Naive thymus-derived CD4-positive, alpha-beta T cell (primary cell): ENCODE measurements around the gene IP6K3. TPM values are rescaled to one million over a fixed set of nuclear protein-coding genes. Genes with fewer than 3 reads are reported as not detected.

Source experiments
- ATAC-seq: fragments of 150-1000 bp; cut with Tn5 transposase; 2 replicates; pipeline ENCODE4 v1.10.0; 2021; ENCODE audit warnings: mild to moderate bottlenecking, moderate library complexity
- CTCF ChIA-PET: fragments of 350-600 bp; sonication (Branson Sonifier 250); formaldehyde crosslinking; loops from one replicate; lab custom pipeline; 2021; ENCODE audit warnings: antibody characterized with exemption; lab: Charles Lee
- POLR2A ChIA-PET: fragments of 350-600 bp; sonication (Branson Sonifier 250); formaldehyde crosslinking; loops from one replicate; lab custom pipeline; 2021; ENCODE audit warnings: antibody characterized with exemption, inconsistent platforms; lab: Charles Lee
- DNase-seq, 9 donors: peaks; one replicate each; pipeline versions ENCODE4 v3.0.0 to v3.0.0-alpha.2; 2020 to 2022; ENCODE audit warnings: mixed read lengths in 1 of 9
- H3K27ac ChIP-seq: one replicate; pipeline ENCODE4 v1.7.0; 2013; ENCODE audit warnings: mild to moderate bottlenecking, low read depth, low read length, moderate library complexity
- H3K27me3 ChIP-seq, 2 donors: one replicate each; pipeline ENCODE4 v1.7.0; 2013; ENCODE audit warnings: low read length in 2 of 2, mild to moderate bottlenecking in 2 of 2, moderate library complexity in 2 of 2; ENCODE audit not compliant: control insufficient read depth in 2 of 2, insufficient read depth in 2 of 2
- H3K36me3 ChIP-seq, 3 experiments: 1 replicate in 2 of 3; 2 replicates in 1 of 3; pipeline ENCODE4 v1.7.0; 2013; ENCODE audit warnings: low read length in 3 of 3, mild to moderate bottlenecking in 3 of 3, moderate library complexity in 1 of 3; ENCODE audit not compliant: insufficient read depth in 3 of 3, control insufficient read depth in 2 of 3
- H3K4me1 ChIP-seq, 2 donors: one replicate each; pipeline ENCODE4 v1.7.0; 2013; ENCODE audit warnings: low read length in 2 of 2, mild to moderate bottlenecking in 2 of 2, moderate library complexity in 1 of 2; ENCODE audit not compliant: control insufficient read depth in 2 of 2, insufficient read depth in 2 of 2
- H3K4me3 ChIP-seq: 2 replicates; pipeline ENCODE4 v1.7.0; 2013; ENCODE audit warnings: mild to moderate bottlenecking, low read length
- H3K9me3 ChIP-seq, 3 experiments: 1 replicate in 2 of 3; 2 replicates in 1 of 3; pipeline ENCODE4 v1.7.0; 2013; ENCODE audit warnings: low read length in 3 of 3; ENCODE audit not compliant: control insufficient read depth in 2 of 3
- H3K27ac Mint-ChIP-seq, 9 donors: one replicate each; pipeline ENCODE4 v1.8.0; 2020 to 2022; ENCODE audit warnings: mixed read lengths in 9 of 9, mild to moderate bottlenecking in 8 of 9, moderate library complexity in 5 of 9, inconsistent platforms in 2 of 9
- H3K27me3 Mint-ChIP-seq, 5 donors: one replicate each; pipeline ENCODE4 v1.8.0; 2021 to 2022; ENCODE audit warnings: mixed read lengths in 5 of 5, mild to moderate bottlenecking in 1 of 5
- H3K36me3 Mint-ChIP-seq, 5 donors: one replicate each; pipeline ENCODE4 v1.8.0; 2020 to 2022; ENCODE audit warnings: mixed read lengths in 5 of 5, mild to moderate bottlenecking in 3 of 5, inconsistent platforms in 1 of 5
- H3K4me1 Mint-ChIP-seq, 7 donors: one replicate each; pipeline ENCODE4 v1.8.0; 2020 to 2022; ENCODE audit warnings: mixed read lengths in 7 of 7, mild to moderate bottlenecking in 3 of 7, inconsistent platforms in 1 of 7
- H3K4me3 Mint-ChIP-seq, 10 donors: one replicate each; pipeline ENCODE4 v1.8.0; 2020 to 2022; ENCODE audit warnings: mild to moderate bottlenecking in 10 of 10, mixed read lengths in 10 of 10, moderate library complexity in 6 of 10, inconsistent platforms in 2 of 10
- H3K9me3 Mint-ChIP-seq, 11 donors: one replicate each; pipeline ENCODE4 v1.8.0; 2020 to 2022; ENCODE audit warnings: mixed read lengths in 11 of 11, mild to moderate bottlenecking in 4 of 11, inconsistent platforms in 1 of 11, moderate library complexity in 1 of 11
- intact Hi-C, 2 donors: fragments of 100-400 bp; cut with micrococcal nuclease; formaldehyde crosslinking; loops; one replicate each; pipeline ENCODE4 v1.15.1; 2023
- polyA plus RNA-seq, 2 donors: library from polyadenylated mRNA; unstranded; fragments of 300-500 nt; fragmentation: Illumina TruSeq; gene quantifications; one replicate each; pipeline ENCODE4 v1.2.3, GENCODE V29; 2021
- total RNA-seq, 6 experiments: library from RNA in 5 of 6; stranded (reverse) in 5 of 6; gene quantifications; 1 replicate in 5 of 6; 2 replicates in 1 of 6; pipeline ENCODE4 v1.2.3 and lab custom pipeline; 2021 to 2026

Gene IP6K3
- total and polyA plus RNA-seq, 7 experiments from 2014 or later, result not detected

- H3K9me3 Mint-ChIP-seq, result peaks cover 0 to 1% (median 0%) of the 10 kb centered on the region in 11 donors
- no peak overlapping the region for H3K4me3 Mint-ChIP-seq
- ChIA-PET CTCF (interaction anchor here (0.8 to 4.3 kb wide), 5 partner anchors 13 to 268 kb away, joined by 3 to 19 read pairs (median 4); partner anchors contain the start of gene UQCC2), POLR2A (no interaction called here)
- H3K4me1 Mint-ChIP-seq, result no peaks in the 10 kb centered on the region
- Histone ChIP-seq H3K9me3 (no peaks in the 10 kb centered on the region), H3K27me3 (no peaks in the 10 kb centered on the region), H3K4me3 (no peak overlapping the region), H3K4me1 (no peaks in the 10 kb centered on the region), H3K27ac (no peak overlapping the region), H3K36me3 (no peaks in the 10 kb centered on the region)
- no peak overlapping the region for H3K27ac Mint-ChIP-seq
- H3K27me3 Mint-ChIP-seq, result peaks cover 0 to 3% (median 0%) of the 10 kb centered on the region in 5 donors
- intact Hi-C loops, result no loop called here
- DNase-seq (no peak), ATAC-seq (no peak)
- H3K36me3 Mint-ChIP-seq, result no peaks in the 10 kb centered on the region
Observed at GRCh38 chr6:33759887-33760629, 13.4 kb upstream of the IP6K3 start.

GRCh38 chr6:33758815-33759216 lies 12.1 kb upstream of the IP6K3 start:
- Histone ChIP-seq H3K4me1 (no peaks in the 10 kb centered on the region), H3K36me3 (no peaks in the 10 kb centered on the region), H3K4me3 (no peak overlapping the region), H3K27me3 (no peaks in the 10 kb centered on the region), H3K27ac (no peak overlapping the region), H3K9me3 (no peaks in the 10 kb centered on the region)
- Mint-ChIP-seq H3K27ac (no peak overlapping the region), H3K4me3 (no peak overlapping the region), H3K27me3 (no peaks in the 10 kb centered on the region), H3K36me3 (no peaks in the 10 kb centered on the region), H3K4me1 (no peaks in the 10 kb centered on the region), H3K9me3 (peaks cover 0 to 1% (median 0%) of the 10 kb centered on the region in 11 donors)
- POLR2A ChIA-PET, result no interaction called here
- intact Hi-C loops, result no loop called here
- no peak for DNase-seq
- CTCF ChIA-PET, result interaction anchor here (1.2 kb wide), 1 partner anchor 11 kb away, joined by 3 read pairs; no protein-coding TSS in a partner anchor
- no peak for ATAC-seq

GRCh38 chr6:33757906-33758305 lies 11.2 kb upstream of the IP6K3 start:
- Histone ChIP-seq H3K4me1 (no peaks in the 10 kb centered on the region), H3K4me3 (no peak overlapping the region), H3K27me3 (no peaks in the 10 kb centered on the region), H3K9me3 (no peaks in the 10 kb centered on the region), H3K27ac (no peak overlapping the region), H3K36me3 (no peaks in the 10 kb centered on the region)
- H3K4me1 Mint-ChIP-seq, result no peaks in the 10 kb centered on the region
- CTCF ChIA-PET, result interaction anchor here (0.6 to 1.2 kb wide), 2 partner anchors 12 to 269 kb away, joined by 3 read pairs; no protein-coding TSS in a partner anchor
- H3K27ac Mint-ChIP-seq, result no peak overlapping the region
- peaks cover 0 to 1% (median 0%) of the 10 kb centered on the region in 11 donors for H3K9me3 Mint-ChIP-seq
- intact Hi-C loops, result no loop called here
- POLR2A ChIA-PET, result no interaction called here
- no peaks in the 10 kb centered on the region for H3K36me3 Mint-ChIP-seq
- H3K4me3 Mint-ChIP-seq, result no peak overlapping the region
- H3K27me3 Mint-ChIP-seq, result peaks cover 0 to 2% (median 0%) of the 10 kb centered on the region in 5 donors
- DNase-seq (no peak), ATAC-seq (no peak)

GRCh38 chr6:33757113-33757512 lies 10.4 kb upstream of the IP6K3 start:
- no peaks in the 10 kb centered on the region for H3K36me3 ChIP-seq
- H3K9me3 ChIP-seq, result no peaks in the 10 kb centered on the region
- Mint-ChIP-seq H3K4me1 (no peaks in the 10 kb centered on the region), H3K27me3 (peaks cover 0 to 2% (median 0%) of the 10 kb centered on the region in 5 donors), H3K9me3 (peaks cover 0 to 1% (median 0%) of the 10 kb centered on the region in 11 donors), H3K4me3 (no peak overlapping the region), H3K27ac (no peak overlapping the region), H3K36me3 (no peaks in the 10 kb centered on the region)
- no peak overlapping the region for H3K4me3 ChIP-seq
- intact Hi-C loops, result no loop called here
- no peak overlapping the region for H3K27ac ChIP-seq
- H3K4me1 ChIP-seq, result no peaks in the 10 kb centered on the region
- ATAC-seq, result no peak
- H3K27me3 ChIP-seq, result no peaks in the 10 kb centered on the region
- DNase-seq, result no peak
- ChIA-PET POLR2A (no interaction called here), CTCF (interaction anchor here (1.0 kb wide), 1 partner anchor 13 kb away, joined by 3 read pairs; no protein-coding TSS in a partner anchor)

- Histone ChIP-seq H3K27me3 (no peaks in the 10 kb centered on the region), H3K4me3 (no peak overlapping the region), H3K27ac (no peak overlapping the region), H3K9me3 (no peaks in the 10 kb centered on the region), H3K4me1 (no peaks in the 10 kb centered on the region), H3K36me3 (no peaks in the 10 kb centered on the region)
- ATAC-seq, result no peak
- Mint-ChIP-seq H3K4me1 (no peaks in the 10 kb centered on the region), H3K9me3 (peaks cover 0 to 1% (median 0%) of the 10 kb centered on the region in 11 donors), H3K36me3 (no peaks in the 10 kb centered on the region), H3K27me3 (peaks cover 0 to 2% (median 0%) of the 10 kb centered on the region in 5 donors), H3K4me3 (no peak overlapping the region), H3K27ac (no peak overlapping the region)
- ChIA-PET POLR2A (no interaction called here), CTCF (interaction anchor here (1.0 kb wide), 1 partner anchor 12 kb away, joined by 3 read pairs; no protein-coding TSS in a partner anchor)
- DNase-seq, result no peak
- intact Hi-C loops, result no loop called here
Observed at GRCh38 chr6:33756211-33756954, 9.7 kb upstream of the IP6K3 start.

GRCh38 chr6:33755070-33755869 lies 8.6 kb upstream of the IP6K3 start:
- no peaks in the 10 kb centered on the region for H3K4me1 ChIP-seq
- no peak for DNase-seq
- no peak overlapping the region for H3K4me3 ChIP-seq
- CTCF ChIA-PET, result interaction anchor here (1.2 kb wide), 1 partner anchor 11 kb away, joined by 4 read pairs; no protein-coding TSS in a partner anchor
- H3K9me3 Mint-ChIP-seq, result peaks cover 0 to 1% (median 0%) of the 10 kb centered on the region in 11 donors
- no peak overlapping the region for H3K27ac ChIP-seq
- H3K9me3 ChIP-seq, result no peaks in the 10 kb centered on the region
- no peak overlapping the region for H3K4me3 Mint-ChIP-seq
- H3K36me3 Mint-ChIP-seq, result no peaks in the 10 kb centered on the region
- H3K4me1 Mint-ChIP-seq, result no peaks in the 10 kb centered on the region
- intact Hi-C loops, result no loop called here
- peaks cover 0 to 2% (median 0%) of the 10 kb centered on the region in 5 donors for H3K27me3 Mint-ChIP-seq
- POLR2A ChIA-PET, result no interaction called here
- no peak overlapping the region for H3K27ac Mint-ChIP-seq
- no peak for ATAC-seq
- no peaks in the 10 kb centered on the region for H3K27me3 ChIP-seq
- H3K36me3 ChIP-seq, result no peaks in the 10 kb centered on the region
